Left lung (tissue), 10 donors: ENCODE measurements around the gene SCNN1B. TPM values are rescaled to one million over a fixed set of nuclear protein-coding genes. Genes with fewer than 3 reads are reported as not detected.

Experiments
- ATAC-seq: fragments of 200-7000 bp; cut with Tn5 transposase; one replicate; pipeline ENCODE4 v1.9.1; 2020; ENCODE audit warnings: moderate library complexity
- DNase-seq, 4 donors: peaks; one replicate each; pipeline ENCODE4 v3.0.0-alpha.2; 2013 to 2020
- H3K27ac ChIP-seq, 2 donors: fragments of 200-600 bp; sonication (generic) in 1 of 2; one replicate each; pipeline versions ENCODE4 v1.5.0 to v1.8.0; 2020 to 2021
- H3K27me3 ChIP-seq, 2 donors: fragments of 200-600 bp; sonication (generic) in 1 of 2; one replicate each; pipeline versions ENCODE4 v1.5.0 to v1.8.0; 2020 to 2021
- H3K36me3 ChIP-seq, 2 donors: fragments of 200-600 bp; sonication (generic) in 1 of 2; one replicate each; pipeline versions ENCODE4 v1.5.0 to v1.8.0; 2020 to 2021
- H3K4me1 ChIP-seq, 2 donors: fragments of 200-600 bp; one replicate each; pipeline ENCODE4 v1.8.0; 2021
- H3K4me3 ChIP-seq, 2 donors: fragments of 200-600 bp; sonication (generic) in 1 of 2; one replicate each; pipeline versions ENCODE4 v1.5.0 to v1.8.0; 2020 to 2021; ENCODE audit warnings: mild to moderate bottlenecking in 1 of 2
- H3K9me3 ChIP-seq, 2 donors: fragments of 200-600 bp; sonication (generic) in 1 of 2; one replicate each; pipeline versions ENCODE4 v1.5.0 to v1.8.0; 2020 to 2021
- CTCF ChIP-seq, 2 donors: fragments of 200-600 bp; sonication (generic) in 1 of 2; IDR thresholded peaks; one replicate each; pipeline versions ENCODE4 v1.5.0 to v1.8.0; 2021; ENCODE audit warnings: antibody characterized with exemption in 2 of 2
- intact Hi-C, 2 donors: fragments of 100-400 bp; cut with DNase I; formaldehyde crosslinking; loops; one replicate each; pipeline versions ENCODE4 v1.11.2 to v1.14.2; 2022
- polyA plus RNA-seq, 6 donors: library from polyadenylated mRNA; unstranded; fragments of 120-200 nt; gene quantifications; one replicate each; pipeline ENCODE4 v1.2.1, GENCODE V29; 2013; ENCODE audit not compliant: insufficient read length in 6 of 6
- total RNA-seq, 2 donors: library from RNA; stranded (reverse); fragmentation: NEBNext Ultra II Directional; extraction: Animal tissue kit (Norgen Biotek cat#: 25700); gene quantifications; one replicate each; pipeline ENCODE4 v1.2.1, GENCODE V29; 2021
- donor health status: DM: no; HTN: yes; CAD: no.
- donor health status: DM: no; HTN: no; CAD: no.

Gene SCNN1B
- total and polyA plus RNA-seq, 8 donors, result 2.4 to 28.6 (median 3.4) TPM

- no peak overlapping the region for H3K27ac ChIP-seq
- no peaks in the 10 kb centered on the region for H3K27me3 ChIP-seq
- no peaks in the 10 kb centered on the region for H3K4me1 ChIP-seq
- no peaks in the 10 kb centered on the region for H3K9me3 ChIP-seq
- ATAC-seq (no peak), DNase-seq (no peak)
- no peak for TF ChIP-seq CTCF (IDR thresholded peaks at IDR 0.05)
- no peak overlapping the region for H3K4me3 ChIP-seq
- intact Hi-C loops, result no loop called here
- peaks cover 0 to 68% of the 10 kb centered on the region in 2 donors for H3K36me3 ChIP-seq
Observed at GRCh38 chr16:23416816-23417215, 114.7 kb downstream of the SCNN1B start.

GRCh38 chr16:23420011-23420410, 117.9 kb downstream of the SCNN1B start:
- H3K36me3 ChIP-seq, result peaks cover 0 to 36% of the 10 kb centered on the region in 2 donors
- intact Hi-C loops, result no loop called here
- H3K27me3 ChIP-seq, result no peaks in the 10 kb centered on the region
- TF ChIP-seq CTCF (IDR thresholded peaks at IDR 0.05), result no peak
- H3K4me3 ChIP-seq, result no peak overlapping the region
- ATAC-seq, result no peak
- DNase-seq, result no peak
- no peak overlapping the region for H3K27ac ChIP-seq
- no peaks in the 10 kb centered on the region for H3K9me3 ChIP-seq
- H3K4me1 ChIP-seq, result peaks cover 15 to 24% of the 10 kb centered on the region in 2 donors

- intact Hi-C loops, result no loop called here
- ATAC-seq, result peak; percentile 91
- H3K27ac ChIP-seq, result peak overlapping the region; percentile 77 to 86
- no peaks in the 10 kb centered on the region for H3K27me3 ChIP-seq
- no peaks in the 10 kb centered on the region for H3K9me3 ChIP-seq
- peaks cover 15 to 27% of the 10 kb centered on the region in 2 donors for H3K4me1 ChIP-seq
- TF ChIP-seq CTCF (IDR thresholded peaks at IDR 0.05), result no peak
- DNase-seq, result peak in 2 of 4 donors; percentile 26 to 77
- no peak overlapping the region for H3K4me3 ChIP-seq
- peaks cover 0 to 5% of the 10 kb centered on the region in 2 donors for H3K36me3 ChIP-seq
Observed at GRCh38 chr16:23423496-23424049, 121.5 kb downstream of the SCNN1B start.

- intact Hi-C loops, result no loop called here
- Histone ChIP-seq H3K9me3 (no peaks in the 10 kb centered on the region), H3K36me3 (peaks cover 0 to 10% of the 10 kb centered on the region in 2 donors), H3K4me1 (peaks cover 15 to 27% of the 10 kb centered on the region in 2 donors), H3K27me3 (no peaks in the 10 kb centered on the region), H3K4me3 (no peak overlapping the region), H3K27ac (peak overlapping the region; percentile 77 to 86)
- DNase-seq (peak in 2 of 4 donors; percentile 56 to 83), ATAC-seq (peak; percentile 79)
- TF ChIP-seq CTCF (IDR thresholded peaks at IDR 0.05), result no peak
Observed at GRCh38 chr16:23424292-23424958, 122.3 kb downstream of the SCNN1B start.

GRCh38 chr16:23428351-23428750, 126.2 kb downstream of the SCNN1B start:
- Histone ChIP-seq H3K9me3 (no peaks in the 10 kb centered on the region), H3K36me3 (peaks cover 0 to 47% of the 10 kb centered on the region in 2 donors), H3K4me3 (no peak overlapping the region), H3K4me1 (peaks cover 13 to 18% of the 10 kb centered on the region in 2 donors), H3K27ac (no peak overlapping the region), H3K27me3 (no peaks in the 10 kb centered on the region)
- TF ChIP-seq CTCF (IDR thresholded peaks at IDR 0.05), result no peak
- ATAC-seq (no peak), DNase-seq (no peak)
- intact Hi-C loops, result no loop called here

Other genes starting within 250 kb of the SCNN1B start
- 10 to 100 TPM; 10.9 to 17.7 TPM for gene USP31, start 152.8 kb upstream of the SCNN1B start, total RNA-seq
- 10 to 100 TPM in 1 of 6 donors, 1 to 10 TPM in 5; 8.7 to 10.2 (median 9.7) TPM for gene USP31, start 152.8 kb upstream of the SCNN1B start, polyA plus RNA-seq
- 1 to 10 TPM; 5.4 to 7.8 TPM for gene SCNN1G, start 119.6 kb upstream of the SCNN1B start, total RNA-seq
- gene SCNN1G, start 119.6 kb upstream of the SCNN1B start, polyA plus RNA-seq, result 1 to 10 TPM; 3.8 to 6.1 (median 4.6) TPM
- 10 to 100 TPM; 19.8 to 22.0 TPM for gene COG7, start 150.9 kb downstream of the SCNN1B start, total RNA-seq
- 10 to 100 TPM; 27.4 to 36.7 (median 32.2) TPM for gene COG7, start 150.9 kb downstream of the SCNN1B start, polyA plus RNA-seq
- gene GGA2, start 208.2 kb downstream of the SCNN1B start, total RNA-seq, result 100 to 1,000 TPM; 125 to 133 TPM
- 100 to 1,000 TPM; 135 to 163 (median 144) TPM for gene GGA2, start 208.2 kb downstream of the SCNN1B start, polyA plus RNA-seq